GM12878 (cell line): Measurements from ENCODE around the gene SLC35C1. TPM values are rescaled to one million over a fixed set of nuclear protein-coding genes. Genes with fewer than 3 reads are reported as not detected.
"Not testable (repeated sequence)": the region's sequence is repeated elsewhere in the genome, so short reads cannot be mapped to it uniquely, and the experiment has no call there.

ENCODE experiments used
- ATAC-seq: fragments of 200-7000 bp; cut with Tn5 transposase; 3 replicates; pipeline ENCODE4 v1.9.1; 2020; ENCODE audit warnings: mild to moderate bottlenecking, moderate library complexity
- BruUV-seq: library from RNA; stranded (reverse); fragments of 400-500 nt; replicated peaks from 2 replicates; lab custom pipeline; 2021; lab: Mats Ljungman, UMichigan
- CTCF ChIA-PET: fragments of 300-600 bp; sonication (Branson Sonifier 250); formaldehyde crosslinking; extraction: SDS; loops from one replicate; lab custom pipeline; 2021; ENCODE audit warnings: inconsistent platforms; lab: Yijun Ruan, JAX
- POLR2A ChIA-PET: fragments of 350-600 bp; formaldehyde crosslinking; extraction: SDS; loops from one replicate; lab custom pipeline; 2021; ENCODE audit warnings: inconsistent platforms; lab: Charles Lee
- RAD21 ChIA-PET: fragments of 300-600 bp; sonication (Branson Sonifier 250); formaldehyde crosslinking; loops from one replicate; lab custom pipeline; 2023; ENCODE audit warnings: antibody characterized with exemption; ENCODE audit not compliant: unreplicated experiment; lab: Charles Lee
- SMC1A ChIA-PET: fragments of 300-600 bp; sonication (Branson Sonifier 250); formaldehyde crosslinking; loops from one replicate; lab custom pipeline; 2023; ENCODE audit not compliant: unreplicated experiment, uncharacterized antibody; lab: Charles Lee
- DNase-seq: peaks from one replicate; pipeline ENCODE4 v3.0.0-alpha.2; 2011; ENCODE audit warnings: low read depth, low spot score
- FAIRE-seq: peaks from 3 replicates; lab custom pipeline; 2011; peaks lifted over from hg19 to GRCh38; lab: Jason Lieb, UNC
- H2AFZ ChIP-seq: 2 replicates; pipeline ENCODE4 v1.6.0; 2011; ENCODE audit warnings: low read depth, low read length, control low read depth; ENCODE audit not compliant: control insufficient read depth
- H3K27ac ChIP-seq: 2 replicates; pipeline ENCODE4 v1.5.1; 2011; ENCODE audit warnings: control low read depth; ENCODE audit not compliant: control insufficient read depth, insufficient read depth
- H3K27me3 ChIP-seq, 2 experiments: replicated peaks in 1 of 2; 2 replicates each; pipeline versions ENCODE4 v1.6.0 to v1.6.1; 2011; ENCODE audit warnings: low read length in 1 of 2; ENCODE audit not compliant: control insufficient read depth in 2 of 2, insufficient read depth in 2 of 2
- H3K36me3 ChIP-seq, 2 experiments: 2 replicates each; pipeline ENCODE4 v1.5.1; 2011; ENCODE audit warnings: low read length in 1 of 2; ENCODE audit not compliant: control insufficient read depth in 2 of 2, insufficient read depth in 2 of 2
- H3K4me1 ChIP-seq: 2 replicates; pipeline ENCODE4 v1.6.1; 2011; ENCODE audit warnings: mild to moderate bottlenecking, low read length, moderate library complexity, mixed read lengths; ENCODE audit not compliant: control insufficient read depth, insufficient read depth
- H3K4me2 ChIP-seq: 2 replicates; pipeline ENCODE4 v1.6.0; 2011; ENCODE audit warnings: control low read depth; ENCODE audit not compliant: control insufficient read depth, insufficient read depth
- H3K4me3 ChIP-seq: fragments of 200-600 bp; sonication (generic); 2 replicates; pipeline ENCODE4 v1.5.1; 2016
- H3K79me2 ChIP-seq: 2 replicates; pipeline ENCODE4 v1.6.0; 2011; ENCODE audit warnings: low read length; ENCODE audit not compliant: control insufficient read depth, insufficient read depth
- H3K9ac ChIP-seq: 2 replicates; pipeline ENCODE4 v1.8.0; 2011; ENCODE audit warnings: low read length, control low read depth, mixed read lengths; ENCODE audit not compliant: control insufficient read depth, insufficient read depth
- H3K9me3 ChIP-seq: replicated peaks from 3 replicates; pipeline ENCODE4 v1.5.1; 2011; ENCODE audit warnings: mild to moderate bottlenecking, low read length; ENCODE audit not compliant: control insufficient read depth, insufficient read depth
- H4K20me1 ChIP-seq: 2 replicates; pipeline ENCODE4 v1.6.0; 2011; ENCODE audit not compliant: control insufficient read depth, insufficient read depth
- ATF2 ChIP-seq: IDR thresholded peaks from 2 replicates; pipeline ENCODE4 v1.6.1; 2012; ENCODE audit warnings: low read length, inconsistent platforms
- BACH1 ChIP-seq: fragments of 450-650 bp; IDR thresholded peaks from 2 replicates; pipeline ENCODE4 v1.6.1; 2017; ENCODE audit warnings: mild to moderate bottlenecking, borderline replicate concordance
- CHD2 ChIP-seq: IDR thresholded peaks from 2 replicates; pipeline ENCODE4 v1.6.1; 2011; ENCODE audit warnings: low read depth, low read length, improper control_type of control experiment, borderline replicate concordance
- ESRRA ChIP-seq: IDR thresholded peaks from 2 replicates; pipeline ENCODE4 v1.6.1; 2012; ENCODE audit warnings: mild to moderate bottlenecking, low read length, improper control_type of control experiment
- MYB ChIP-seq: fragments of 150-350 bp; IDR thresholded peaks from 2 replicates; pipeline ENCODE4 v1.6.1; 2014; ENCODE audit warnings: mild to moderate bottlenecking, low read depth, low read length, borderline replicate concordance
- NR2F1 ChIP-seq: fragments of 450-650 bp; conservative IDR thresholded peaks from 2 replicates; pipeline ENCODE4 v1.6.1; 2017; ENCODE audit warnings: mild to moderate bottlenecking
- ZNF274 ChIP-seq: IDR thresholded peaks from one replicate; pipeline ENCODE4 v1.8.0; 2011; ENCODE audit not compliant: insufficient read length, insufficient read depth
- ZNF592 ChIP-seq: fragments of 450-650 bp; IDR thresholded peaks from 2 replicates; pipeline ENCODE4 v1.6.1; 2017; ENCODE audit warnings: mild to moderate bottlenecking, moderate library complexity
- WGBS: methylation state at CpG from one replicate; pipeline ENCODE4 v1.1.6; 2016; ENCODE audit warnings: low lambda C conversion rate; ENCODE audit not compliant: insufficient replicate concordance, insufficient coverage; ENCODE audit errors: missing lambda C conversion rate; 5-methylcytosine and 5-hydroxymethylcytosine counted together
- in situ Hi-C: fragments of 300-500 bp; cut with MboI; formaldehyde crosslinking; loops from 9 replicates; pipeline ENCODE4 v1.14.3; 2018; ENCODE audit warnings: mixed read lengths
- intact Hi-C: fragments of 100-400 bp; cut with micrococcal nuclease; formaldehyde crosslinking; loops from one replicate; pipeline ENCODE4 v1.14.2; 2022; ENCODE audit not compliant: unreplicated experiment
- polyA plus RNA-seq, 11 experiments: library from polyadenylated mRNA; depleted of rRNA in 4 of 11; unstranded in 6 of 11; stranded (reverse) in 5 of 11; fragments of >200 nt; fragmentation: Nextera tagmentation in 4 of 11; fragmentation: Illumina TruSeq in 1 of 11; extraction: Ambion mirVana in 4 of 11; extraction: Trizol in 1 of 11; gene quantifications; 1 replicate in 1 of 11; 2 replicates in 10 of 11; pipeline versions ENCODE4 v1.2.1 to v1.2.3, GENCODE V29; 2011 to 2016; ENCODE audit warnings: inconsistent platforms in 2 of 11, missing spikeins in 2 of 11, low read depth in 1 of 11
- total RNA-seq, 4 experiments: library from RNA; depleted of rRNA in 3 of 4; stranded (reverse); fragments of >200 nt in 3 of 4; fragmentation: Illumina TruSeq in 1 of 4; extraction: Trizol in 1 of 4; gene quantifications; 2 replicates each; pipeline versions ENCODE4 v1.2.1 to v1.2.3, GENCODE V29; 2013 to 2021

SLC35C1 gene
- total and polyA plus RNA-seq, 10 of the 15 experiments (the other 5 are each of a cell fraction or from before 2014, with no cell fraction given) = 0.55 to 9.7 (median 4.3) TPM

- no TSS peak for BruUV-seq
- intact Hi-C loops (no loop called here), in situ Hi-C loops (no loop called here)
- peaks cover 23% of the 10 kb centered on the region for H3K4me1 ChIP-seq
- H2AFZ ChIP-seq = no peak overlapping the region
- no peaks in the 10 kb centered on the region for H4K20me1 ChIP-seq
- no peaks in the 10 kb centered on the region for H3K27me3 ChIP-seq
- TF ChIP-seq NR2F1 = no peak
- no peak for TF ChIP-seq ESRRA
- TF ChIP-seq ZNF274 = no peak
- TF ChIP-seq MYB = no peak
- TF ChIP-seq ZNF592 = no peak
- TF ChIP-seq CHD2 = no peak
- no peak for TF ChIP-seq ATF2
- TF ChIP-seq BACH1 = no peak
- no peaks in the 10 kb centered on the region for H3K9me3 ChIP-seq
- ChIA-PET SMC1A (no interaction called here), POLR2A (interaction anchor here (0.6 to 4.0 kb wide), 2 partner anchors 9 to 35 kb away, joined by 3 to 19 read pairs; no protein-coding TSS in a partner anchor), CTCF (interaction anchor here (3.3 kb wide), 1 partner anchor 11 kb away, joined by 15 read pairs; no protein-coding TSS in a partner anchor), RAD21 (interaction anchor here (2.6 to 4.1 kb wide), 3 partner anchors 35 to 43 kb away, joined by 5 to 23 read pairs (median 13); partner anchors contain the start of gene CRY2)
- peak overlapping the region; percentile 93 for H3K4me2 ChIP-seq
- WGBS = 96% methylated on average over 4 of the region's 4 CpGs
- FAIRE-seq (no peak), ATAC-seq (no peak), DNase-seq (no peak)
- peak overlapping the region; percentile 25; the same call in 1 of the 2 replicates for H3K9ac ChIP-seq
- H3K4me3 ChIP-seq = peak overlapping the region; percentile 100; the same call in 1 of the 2 replicates
- peaks cover 0 to 8% of the 10 kb centered on the region in 2 experiments for H3K36me3 ChIP-seq
- H3K79me2 ChIP-seq = peaks cover 25% of the 10 kb centered on the region
- H3K27ac ChIP-seq = no peak overlapping the region
Observed at GRCh38 chr11:45807792-45808238, 2.9 kb downstream of the SLC35C1 start.

- ATAC-seq, DNase-seq, H3K9ac ChIP-seq, H3K27ac ChIP-seq, intact Hi-C loops, SMC1A ChIA-PET, in situ Hi-C loops, FAIRE-seq, H3K4me3 ChIP-seq, H2AFZ ChIP-seq, BruUV-seq, H3K9me3 ChIP-seq, H4K20me1 ChIP-seq, H3K36me3 ChIP-seq, POLR2A ChIA-PET, H3K27me3 ChIP-seq: not testable (repeated sequence)
- peaks cover 23% of the 10 kb centered on the region for H3K4me1 ChIP-seq
- RAD21 ChIA-PET = interaction anchor here (3.7 kb wide), 1 partner anchor 34 kb away, joined by 13 read pairs; no protein-coding TSS in a partner anchor
- 0 out of 2 replicates have a peak overlapping the region, but pooled peaks have one; percentile 54 for H3K4me2 ChIP-seq
- WGBS = 98% methylated on average over 6 of the region's 6 CpGs
- CTCF ChIA-PET = interaction anchor here (0.6 to 3.3 kb wide), 2 partner anchors 10 to 22 kb away, joined by 5 to 15 read pairs; no protein-coding TSS in a partner anchor
- H3K79me2 ChIP-seq = peaks cover 25% of the 10 kb centered on the region
Observed at GRCh38 chr11:45808427-45808826, 3.5 kb downstream of the SLC35C1 start.
